ENCODE measurements around the gene ACSM2A.

DNA sequence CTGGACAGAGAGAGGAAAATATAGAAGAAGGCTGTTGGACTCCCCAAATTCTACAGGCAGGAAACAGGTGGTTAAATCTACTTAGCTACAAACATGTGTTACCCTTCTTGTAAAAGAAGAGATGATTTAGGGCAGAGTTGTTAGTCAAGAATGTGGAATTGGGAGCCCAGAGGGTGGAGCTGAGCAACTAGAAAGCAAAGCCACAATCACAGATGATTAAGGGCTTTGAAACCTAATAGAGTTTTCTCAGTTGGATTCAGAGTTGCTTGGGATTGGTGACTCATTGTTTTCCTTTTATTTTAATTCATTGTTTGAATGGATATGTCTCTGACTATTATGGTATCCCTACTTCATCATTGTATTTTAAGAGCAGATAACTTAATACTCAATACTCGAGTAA is 35.8 kb upstream of the ACSM2A start:
- TF ChIP-seq, protein P1, sequence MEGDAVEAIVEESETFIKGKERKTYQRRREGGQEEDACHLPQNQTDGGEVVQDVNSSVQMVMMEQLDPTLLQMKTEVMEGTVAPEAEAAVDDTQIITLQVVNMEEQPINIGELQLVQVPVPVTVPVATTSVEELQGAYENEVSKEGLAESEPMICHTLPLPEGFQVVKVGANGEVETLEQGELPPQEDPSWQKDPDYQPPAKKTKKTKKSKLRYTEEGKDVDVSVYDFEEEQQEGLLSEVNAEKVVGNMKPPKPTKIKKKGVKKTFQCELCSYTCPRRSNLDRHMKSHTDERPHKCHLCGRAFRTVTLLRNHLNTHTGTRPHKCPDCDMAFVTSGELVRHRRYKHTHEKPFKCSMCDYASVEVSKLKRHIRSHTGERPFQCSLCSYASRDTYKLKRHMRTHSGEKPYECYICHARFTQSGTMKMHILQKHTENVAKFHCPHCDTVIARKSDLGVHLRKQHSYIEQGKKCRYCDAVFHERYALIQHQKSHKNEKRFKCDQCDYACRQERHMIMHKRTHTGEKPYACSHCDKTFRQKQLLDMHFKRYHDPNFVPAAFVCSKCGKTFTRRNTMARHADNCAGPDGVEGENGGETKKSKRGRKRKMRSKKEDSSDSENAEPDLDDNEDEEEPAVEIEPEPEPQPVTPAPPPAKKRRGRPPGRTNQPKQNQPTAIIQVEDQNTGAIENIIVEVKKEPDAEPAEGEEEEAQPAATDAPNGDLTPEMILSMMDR (IDR thresholded peaks at IDR 0.05; ENCODE audit: poor library complexity, severe bottlenecking): no peak
- TF ChIP-seq SMC3 (conservative IDR thresholded peaks at IDR 0.05; ENCODE audit: poor library complexity) (no peak), POLR2AphosphoS5 (IDR thresholded peaks at IDR 0.05) (no peak), EP300 (conservative IDR thresholded peaks at IDR 0.05; ENCODE audit: poor library complexity, severe bottlenecking) (no peak), RAD21 (conservative IDR thresholded peaks at IDR 0.05) (no peak)
- TF ChIP-seq, protein P2, sequence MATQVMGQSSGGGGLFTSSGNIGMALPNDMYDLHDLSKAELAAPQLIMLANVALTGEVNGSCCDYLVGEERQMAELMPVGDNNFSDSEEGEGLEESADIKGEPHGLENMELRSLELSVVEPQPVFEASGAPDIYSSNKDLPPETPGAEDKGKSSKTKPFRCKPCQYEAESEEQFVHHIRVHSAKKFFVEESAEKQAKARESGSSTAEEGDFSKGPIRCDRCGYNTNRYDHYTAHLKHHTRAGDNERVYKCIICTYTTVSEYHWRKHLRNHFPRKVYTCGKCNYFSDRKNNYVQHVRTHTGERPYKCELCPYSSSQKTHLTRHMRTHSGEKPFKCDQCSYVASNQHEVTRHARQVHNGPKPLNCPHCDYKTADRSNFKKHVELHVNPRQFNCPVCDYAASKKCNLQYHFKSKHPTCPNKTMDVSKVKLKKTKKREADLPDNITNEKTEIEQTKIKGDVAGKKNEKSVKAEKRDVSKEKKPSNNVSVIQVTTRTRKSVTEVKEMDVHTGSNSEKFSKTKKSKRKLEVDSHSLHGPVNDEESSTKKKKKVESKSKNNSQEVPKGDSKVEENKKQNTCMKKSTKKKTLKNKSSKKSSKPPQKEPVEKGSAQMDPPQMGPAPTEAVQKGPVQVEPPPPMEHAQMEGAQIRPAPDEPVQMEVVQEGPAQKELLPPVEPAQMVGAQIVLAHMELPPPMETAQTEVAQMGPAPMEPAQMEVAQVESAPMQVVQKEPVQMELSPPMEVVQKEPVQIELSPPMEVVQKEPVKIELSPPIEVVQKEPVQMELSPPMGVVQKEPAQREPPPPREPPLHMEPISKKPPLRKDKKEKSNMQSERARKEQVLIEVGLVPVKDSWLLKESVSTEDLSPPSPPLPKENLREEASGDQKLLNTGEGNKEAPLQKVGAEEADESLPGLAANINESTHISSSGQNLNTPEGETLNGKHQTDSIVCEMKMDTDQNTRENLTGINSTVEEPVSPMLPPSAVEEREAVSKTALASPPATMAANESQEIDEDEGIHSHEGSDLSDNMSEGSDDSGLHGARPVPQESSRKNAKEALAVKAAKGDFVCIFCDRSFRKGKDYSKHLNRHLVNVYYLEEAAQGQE (IDR thresholded peaks at IDR 0.05; ENCODE audit: borderline replicate concordance): no peak
